Type B pancreatic cell (in vitro differentiated cells): ENCODE measurements around the gene MUC6. TPM values are rescaled to one million over a fixed set of nuclear protein-coding genes. Genes with fewer than 3 reads are reported as not detected.

ENCODE experiments used
- DNase-seq: peaks from one replicate; pipeline ENCODE4 v3.0.0; 2021; ENCODE audit warnings: mixed read lengths; ENCODE audit not compliant: unreplicated experiment; ENCODE audit errors: extremely low spot score
- H3K27ac Mint-ChIP-seq: 2 replicates; pipeline ENCODE4 v1.8.0; 2021; ENCODE audit warnings: mild to moderate bottlenecking, mixed read lengths
- H3K27me3 Mint-ChIP-seq: 2 replicates; pipeline ENCODE4 v1.8.0; 2021; ENCODE audit warnings: mixed read lengths
- H3K36me3 Mint-ChIP-seq: 2 replicates; pipeline ENCODE4 v1.8.0; 2021; ENCODE audit warnings: mixed read lengths
- H3K4me1 Mint-ChIP-seq: one replicate; pipeline ENCODE4 v1.8.0; 2021; ENCODE audit warnings: mixed read lengths; ENCODE audit not compliant: unreplicated experiment
- H3K4me3 Mint-ChIP-seq: 2 replicates; pipeline ENCODE4 v1.8.0; 2021; ENCODE audit warnings: mild to moderate bottlenecking, mixed read lengths
- H3K9me3 Mint-ChIP-seq: 2 replicates; pipeline ENCODE4 v1.8.0; 2021; ENCODE audit warnings: mixed read lengths
- total RNA-seq: library from RNA; stranded (reverse); gene quantifications from 2 replicates; pipeline ENCODE4 v1.2.1, GENCODE V29; 2021; ENCODE audit warnings: low replicate concordance
- TF ChIP-seq, protein P1 (sequence below): fragments of 200-600 bp; sonication (generic); conservative IDR thresholded peaks from 2 replicates; pipeline ENCODE4 v1.5.0; 2021; ENCODE audit warnings: antibody characterized with exemption, mild to moderate bottlenecking

MUC6 gene
- total RNA-seq, 1 donor from 2014 or later, result 0.46 TPM

DNA sequence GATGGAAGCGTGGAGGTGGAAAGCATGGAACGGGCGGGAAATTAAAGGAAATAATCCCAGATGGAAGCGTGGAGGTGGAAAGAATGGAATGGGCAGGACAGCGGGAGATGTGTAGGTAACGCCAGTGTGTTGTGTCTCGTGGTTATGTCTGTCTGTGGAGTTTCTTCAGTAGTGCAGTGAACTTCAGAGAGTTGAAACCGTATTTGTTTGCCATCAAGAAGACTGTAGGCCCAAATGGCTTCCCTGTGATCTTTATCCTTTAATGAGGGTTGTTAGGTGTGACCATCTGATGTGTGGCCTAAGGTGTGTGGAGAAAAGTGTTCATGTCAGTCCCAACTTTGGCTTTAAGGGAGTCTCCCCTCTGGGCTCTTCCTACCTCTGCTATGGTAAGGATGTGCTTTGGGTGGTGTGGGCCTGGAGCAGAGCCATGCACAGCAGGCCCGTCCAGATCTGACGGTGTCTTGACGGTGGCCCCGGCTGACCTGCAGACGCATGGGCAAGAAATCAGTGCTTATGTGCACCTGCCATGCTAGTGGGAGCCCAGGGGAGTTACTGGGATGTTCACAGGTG lies 71.2 kb downstream of the MUC6 start:
- Mint-ChIP-seq H3K27me3 (no peaks in the 10 kb centered on the region), H3K36me3 (peaks cover 20% of the 10 kb centered on the region), H3K27ac (no peak overlapping the region), H3K4me1 (no peaks in the 10 kb centered on the region), H3K4me3 (no peak overlapping the region), H3K9me3 (no peaks in the 10 kb centered on the region)
- TF ChIP-seq, protein P1, sequence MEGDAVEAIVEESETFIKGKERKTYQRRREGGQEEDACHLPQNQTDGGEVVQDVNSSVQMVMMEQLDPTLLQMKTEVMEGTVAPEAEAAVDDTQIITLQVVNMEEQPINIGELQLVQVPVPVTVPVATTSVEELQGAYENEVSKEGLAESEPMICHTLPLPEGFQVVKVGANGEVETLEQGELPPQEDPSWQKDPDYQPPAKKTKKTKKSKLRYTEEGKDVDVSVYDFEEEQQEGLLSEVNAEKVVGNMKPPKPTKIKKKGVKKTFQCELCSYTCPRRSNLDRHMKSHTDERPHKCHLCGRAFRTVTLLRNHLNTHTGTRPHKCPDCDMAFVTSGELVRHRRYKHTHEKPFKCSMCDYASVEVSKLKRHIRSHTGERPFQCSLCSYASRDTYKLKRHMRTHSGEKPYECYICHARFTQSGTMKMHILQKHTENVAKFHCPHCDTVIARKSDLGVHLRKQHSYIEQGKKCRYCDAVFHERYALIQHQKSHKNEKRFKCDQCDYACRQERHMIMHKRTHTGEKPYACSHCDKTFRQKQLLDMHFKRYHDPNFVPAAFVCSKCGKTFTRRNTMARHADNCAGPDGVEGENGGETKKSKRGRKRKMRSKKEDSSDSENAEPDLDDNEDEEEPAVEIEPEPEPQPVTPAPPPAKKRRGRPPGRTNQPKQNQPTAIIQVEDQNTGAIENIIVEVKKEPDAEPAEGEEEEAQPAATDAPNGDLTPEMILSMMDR, result no peak
- no peak for DNase-seq

DNA sequence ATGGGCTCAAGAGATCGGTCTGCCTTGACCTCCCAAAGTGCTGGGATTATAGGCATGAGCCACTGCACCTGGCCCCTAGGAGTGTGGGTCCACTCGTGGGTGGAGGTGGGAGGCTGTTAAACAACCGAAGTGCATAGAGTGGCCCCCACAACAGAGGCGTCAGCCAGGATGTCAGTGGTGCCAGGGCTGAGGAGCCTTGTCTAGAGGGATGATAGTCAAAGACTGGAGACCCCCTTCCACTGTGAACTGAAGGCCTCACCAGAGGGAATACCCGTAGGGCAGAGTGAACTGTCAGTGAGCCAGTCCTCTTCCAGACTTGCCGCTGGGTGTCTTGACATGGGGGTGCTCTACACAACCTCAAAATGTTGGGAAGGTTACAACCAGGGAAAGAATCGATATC lies 72.7 kb downstream of the MUC6 start:
- no peak overlapping the region for H3K27ac Mint-ChIP-seq
- H3K4me1 Mint-ChIP-seq, result peaks cover under 1% of the 10 kb centered on the region
- TF ChIP-seq, protein P1, result no peak
- H3K36me3 Mint-ChIP-seq, result peaks cover 21% of the 10 kb centered on the region
- no peak for DNase-seq
- H3K27me3 Mint-ChIP-seq, result no peaks in the 10 kb centered on the region
- H3K9me3 Mint-ChIP-seq, result no peaks in the 10 kb centered on the region
- no peak overlapping the region for H3K4me3 Mint-ChIP-seq

Other genes starting within 250 kb of the MUC6 start
- gene CEND1, start 246.6 kb downstream of the MUC6 start, total RNA-seq, result 0.17 and 0.89 TPM in 2 replicates
- 31.6 and 35.6 TPM in 2 replicates for gene SLC25A22, start 238.4 kb downstream of the MUC6 start, total RNA-seq
- 32.7 and 44.5 TPM in 2 replicates for gene PIDD1, start 231.5 kb downstream of the MUC6 start, total RNA-seq
- gene RPLP2, start 226.8 kb downstream of the MUC6 start, total RNA-seq, result 1,985 and 2,207 TPM in 2 replicates
- 47.8 and 55.6 TPM in 2 replicates for gene PNPLA2, start 217.8 kb downstream of the MUC6 start, total RNA-seq
- 10.3 and 19.3 TPM in 2 replicates for gene CRACR2B, start 208.8 kb downstream of the MUC6 start, total RNA-seq
- 126 and 128 TPM in 2 replicates for gene CD151, start 203.8 kb downstream of the MUC6 start, total RNA-seq
- gene POLR2L, start 194.2 kb downstream of the MUC6 start, total RNA-seq, result 106 and 134 TPM in 2 replicates
- 12.8 and 43.2 TPM in 2 replicates for gene TSPAN4, start 193.9 kb downstream of the MUC6 start, total RNA-seq
- gene CHID1, start 125.9 kb downstream of the MUC6 start, total RNA-seq, result 98.9 and 100 TPM in 2 replicates
- 82.6 and 109 TPM in 2 replicates for gene AP2A2, start 110.8 kb downstream of the MUC6 start, total RNA-seq
- 1.5 and 2.7 TPM in 2 replicates for gene MUC2, start 38.2 kb upstream of the MUC6 start, total RNA-seq
- gene MUC5AC, start 121.2 kb upstream of the MUC6 start, total RNA-seq, result 0.10 and 1.4 TPM in 2 replicates
- 0.48 and 2.0 TPM in 2 replicates for gene MUC5B, start 186.3 kb upstream of the MUC6 start, total RNA-seq